ENCODE results near the gene NKAIN4.

The NKAIN4 gene

GRCh38 chr20:63296531-63297299, 42.5 kb upstream of the NKAIN4 start:
- Histone ChIP-seq H3K9me2 (replicated peaks; ENCODE audit: control insufficient read depth, low read length) (no peaks in the 10 kb centered on the region), H3K4me1 (ENCODE audit: control insufficient read depth, low read length) (no peaks in the 10 kb centered on the region), H3K27me3 (ENCODE audit: control insufficient read depth, low read length) (no peaks in the 10 kb centered on the region), H3K4me2 (ENCODE audit: low read length) (no peak overlapping the region), H3F3A (ENCODE audit: control insufficient read depth, insufficient read depth) (no peaks in the 10 kb centered on the region), H4K20me1 (ENCODE audit: control insufficient read depth, insufficient read depth, low read depth, low read length) (no peaks in the 10 kb centered on the region), H3K27ac (ENCODE audit: low read depth, low read length) (no peak overlapping the region), H3K79me2 (ENCODE audit: control insufficient read depth, low read length) (no peaks in the 10 kb centered on the region), H3K9me3 (ENCODE audit: control insufficient read depth, insufficient read depth, low read length) (no peaks in the 10 kb centered on the region), H3K4me3 (ENCODE audit: low read length) (no peak overlapping the region), H3K36me3 (ENCODE audit: control insufficient read depth, low read length) (no peaks in the 10 kb centered on the region)
- TF ChIP-seq CTCF (IDR thresholded peaks at IDR 0.05; ENCODE audit: low read depth, low read length, poor library complexity, severe bottlenecking) (no peak), EZH2phosphoT487 (IDR thresholded peaks at IDR 0.05; ENCODE audit: borderline replicate concordance, low read length) (no peak)

- H3K9me2 ChIP-seq (replicated peaks; ENCODE audit: control insufficient read depth, low read length) = no peaks in the 10 kb centered on the region
- no peak overlapping the region for H3K4me2 ChIP-seq (ENCODE audit: low read length)
- no peaks in the 10 kb centered on the region for H3F3A ChIP-seq (ENCODE audit: control insufficient read depth, insufficient read depth)
- H3K27ac ChIP-seq (ENCODE audit: low read depth, low read length) = no peak overlapping the region
- no peaks in the 10 kb centered on the region for H3K27me3 ChIP-seq (ENCODE audit: control insufficient read depth, low read length)
- H3K36me3 ChIP-seq (ENCODE audit: control insufficient read depth, low read length) = no peaks in the 10 kb centered on the region
- no peaks in the 10 kb centered on the region for H3K9me3 ChIP-seq (ENCODE audit: control insufficient read depth, insufficient read depth, low read length)
- TF ChIP-seq EZH2phosphoT487 (IDR thresholded peaks at IDR 0.05; ENCODE audit: borderline replicate concordance, low read length) = no peak
- TF ChIP-seq CTCF (IDR thresholded peaks at IDR 0.05; ENCODE audit: low read depth, low read length, poor library complexity, severe bottlenecking) = no peak
- no peak overlapping the region for H3K4me3 ChIP-seq (ENCODE audit: low read length)
- H3K4me1 ChIP-seq (ENCODE audit: control insufficient read depth, low read length) = peaks cover 2% of the 10 kb centered on the region; the same call in 1 of the 2 replicates
- H4K20me1 ChIP-seq (ENCODE audit: control insufficient read depth, insufficient read depth, low read depth, low read length) = no peaks in the 10 kb centered on the region
- H3K79me2 ChIP-seq (ENCODE audit: control insufficient read depth, low read length) = no peaks in the 10 kb centered on the region
These were observed 41.6 kb upstream of the NKAIN4 start for GRCh38 chr20:63295846-63296245.

GRCh38 chr20:63295422-63295821, 41.2 kb upstream of the NKAIN4 start:
- no peak overlapping the region for H3K4me3 ChIP-seq (ENCODE audit: low read length)
- H3K4me2 ChIP-seq (ENCODE audit: low read length) = no peak overlapping the region
- H3K9me2 ChIP-seq (replicated peaks; ENCODE audit: control insufficient read depth, low read length) = no peaks in the 10 kb centered on the region
- no peak overlapping the region for H3K27ac ChIP-seq (ENCODE audit: low read depth, low read length)
- H3K79me2 ChIP-seq (ENCODE audit: control insufficient read depth, low read length) = no peaks in the 10 kb centered on the region
- no peaks in the 10 kb centered on the region for H3K27me3 ChIP-seq (ENCODE audit: control insufficient read depth, low read length)
- no peaks in the 10 kb centered on the region for H3F3A ChIP-seq (ENCODE audit: control insufficient read depth, insufficient read depth)
- H3K9me3 ChIP-seq (ENCODE audit: control insufficient read depth, insufficient read depth, low read length) = no peaks in the 10 kb centered on the region
- no peaks in the 10 kb centered on the region for H4K20me1 ChIP-seq (ENCODE audit: control insufficient read depth, insufficient read depth, low read depth, low read length)
- H3K4me1 ChIP-seq (ENCODE audit: control insufficient read depth, low read length) = peaks cover 3% of the 10 kb centered on the region; the same call in 1 of the 2 replicates
- TF ChIP-seq EZH2phosphoT487 (IDR thresholded peaks at IDR 0.05; ENCODE audit: borderline replicate concordance, low read length) (no peak), CTCF (IDR thresholded peaks at IDR 0.05; ENCODE audit: low read depth, low read length, poor library complexity, severe bottlenecking) (no peak)
- no peaks in the 10 kb centered on the region for H3K36me3 ChIP-seq (ENCODE audit: control insufficient read depth, low read length)

Measured in DOHH2 (cell line).